Astrocyte of the cerebellum (primary cell): ENCODE measurements around the gene RFC2.
A peak's percentile ranks its signal among the peaks of the same experiment; 100 is the strongest.

ENCODE experiments used
- DNase-seq: peaks from one replicate; pipeline ENCODE4 v3.0.0-alpha.2; 2011; ENCODE audit warnings: low read depth
- H3K4me3 ChIP-seq: 2 replicates; pipeline ENCODE4 v1.5.1; 2011; ENCODE audit warnings: mild to moderate bottlenecking, low read depth, low read length, moderate library complexity
- CTCF ChIP-seq: IDR thresholded peaks from 2 replicates; pipeline ENCODE4 v1.5.1; 2012; ENCODE audit warnings: low read length, low read depth, moderate library complexity, mild to moderate bottlenecking; ENCODE audit errors: missing control alignments
- in situ Hi-C: cut with HindIII; loops from 2 replicates; pipeline ENCODE4 v1.10.0; 2017; ENCODE audit warnings: low sequenced_read_pairs

The RFC2 gene

GRCh38 chr7:74269757-74270277 lies 15.6 kb upstream of the RFC2 start:
- H3K4me3 ChIP-seq = peak overlapping the region; percentile 40
- peak; percentile 74 for DNase-seq
- no peak for TF ChIP-seq CTCF
- in situ Hi-C loops = no loop called here

- no peak overlapping the region for H3K4me3 ChIP-seq
- no peak for TF ChIP-seq CTCF
- in situ Hi-C loops = no loop called here
- DNase-seq = no peak
These were observed 13.8 kb upstream of the RFC2 start for GRCh38 chr7:74267756-74268565.

- TF ChIP-seq CTCF = no peak
- no peak for DNase-seq
- H3K4me3 ChIP-seq = no peak overlapping the region
- in situ Hi-C loops = no loop called here
These were observed 12.2 kb upstream of the RFC2 start for GRCh38 chr7:74266191-74266963.

GRCh38 chr7:74263399-74264120 lies 9.4 kb upstream of the RFC2 start:
- TF ChIP-seq CTCF = no peak
- no peak for DNase-seq
- in situ Hi-C loops = no loop called here
- no peak overlapping the region for H3K4me3 ChIP-seq

GRCh38 chr7:74262639-74263398 lies 8.6 kb upstream of the RFC2 start:
- in situ Hi-C loops = no loop called here
- H3K4me3 ChIP-seq = no peak overlapping the region
- TF ChIP-seq CTCF = no peak
- DNase-seq = no peak
